Measurements from ENCODE around the gene ZDHHC24.

DNA sequence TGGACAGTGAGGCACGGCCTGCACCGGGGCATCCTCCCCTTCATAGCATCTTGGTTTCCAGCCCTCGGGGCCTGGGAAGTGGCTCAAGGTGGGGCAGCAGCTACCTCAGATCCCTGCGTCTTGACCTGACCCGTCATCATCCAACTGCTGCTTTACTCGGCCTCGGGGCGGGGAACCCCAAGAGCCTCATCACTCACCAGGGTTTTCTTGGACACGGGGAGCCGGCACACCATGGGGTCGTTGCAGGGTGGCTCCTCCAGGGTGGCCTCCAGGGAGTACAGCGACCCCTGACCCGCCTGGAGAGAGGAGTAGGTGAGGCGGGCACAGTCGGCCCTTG lies 21.9 kb upstream of the ZDHHC24 start:
- TF ChIP-seq POLR2A (IDR thresholded peaks at IDR 0.05) (no peak), CTCF (IDR thresholded peaks at IDR 0.05) (no peak)

Data from prostate gland (tissue), 2 donors.